NCI-H345 treated with DMSO at 0.1 percent for 48 hours (cell line): Measurements from ENCODE around the gene ARHGEF40.
A peak's percentile ranks its signal among the peaks of the same experiment; 100 is the strongest.

Experiments used
- DNase-seq: peaks from one replicate; lab custom pipeline; 2025; ENCODE audit not compliant: unreplicated experiment; lab: John Stamatoyannopoulos, UW

Gene ARHGEF40

DNA sequence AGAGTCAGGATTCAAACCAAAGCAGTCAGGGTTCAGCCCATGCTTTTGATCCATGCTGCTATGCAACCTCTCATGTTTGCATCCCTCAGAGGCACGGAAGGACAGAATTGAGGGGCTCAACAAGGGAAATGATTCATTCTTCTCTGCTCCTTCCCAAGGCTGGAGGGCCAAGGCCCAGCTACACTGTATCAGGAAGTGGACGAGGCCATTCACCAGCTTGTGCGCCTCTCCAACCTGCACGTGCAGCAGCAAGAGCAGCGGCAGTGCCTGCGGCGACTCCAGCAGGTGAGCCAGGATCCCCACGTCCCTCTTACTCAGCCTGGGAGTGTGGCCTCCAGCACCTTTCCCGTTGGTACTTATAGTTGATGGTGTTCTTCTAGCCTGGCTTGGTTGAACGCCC is 8.6 kb downstream of the ARHGEF40 start:
- DNase-seq, result no peak

DNA sequence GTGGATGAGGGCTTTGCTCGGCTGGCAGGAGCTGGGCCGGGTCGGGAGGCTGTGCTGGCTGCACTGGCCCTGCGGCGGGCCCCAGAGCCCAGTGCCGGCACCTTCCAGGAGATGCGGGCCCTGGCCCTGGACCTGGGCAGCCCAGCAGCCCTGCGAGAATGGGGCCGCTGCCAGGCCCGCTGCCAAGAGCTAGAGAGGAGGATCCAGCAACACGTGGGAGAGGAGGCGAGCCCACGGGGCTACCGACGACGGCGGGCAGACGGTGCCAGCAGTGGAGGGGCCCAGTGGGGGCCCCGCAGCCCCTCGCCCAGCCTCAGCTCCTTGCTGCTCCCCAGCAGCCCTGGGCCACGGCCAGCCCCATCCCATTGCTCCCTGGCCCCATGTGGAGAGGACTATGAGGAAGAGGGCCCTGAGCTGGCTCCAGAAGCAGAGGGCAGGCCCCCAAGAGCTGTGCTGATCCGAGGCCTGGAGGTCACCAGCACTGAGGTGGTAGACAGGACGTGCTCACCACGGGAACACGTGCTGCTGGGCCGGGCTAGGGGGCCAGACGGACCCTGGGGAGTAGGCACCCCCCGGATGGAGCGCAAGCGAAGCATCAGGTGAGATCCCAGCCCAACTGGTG is 11.5 kb downstream of the ARHGEF40 start:
- no peak for DNase-seq

DNA sequence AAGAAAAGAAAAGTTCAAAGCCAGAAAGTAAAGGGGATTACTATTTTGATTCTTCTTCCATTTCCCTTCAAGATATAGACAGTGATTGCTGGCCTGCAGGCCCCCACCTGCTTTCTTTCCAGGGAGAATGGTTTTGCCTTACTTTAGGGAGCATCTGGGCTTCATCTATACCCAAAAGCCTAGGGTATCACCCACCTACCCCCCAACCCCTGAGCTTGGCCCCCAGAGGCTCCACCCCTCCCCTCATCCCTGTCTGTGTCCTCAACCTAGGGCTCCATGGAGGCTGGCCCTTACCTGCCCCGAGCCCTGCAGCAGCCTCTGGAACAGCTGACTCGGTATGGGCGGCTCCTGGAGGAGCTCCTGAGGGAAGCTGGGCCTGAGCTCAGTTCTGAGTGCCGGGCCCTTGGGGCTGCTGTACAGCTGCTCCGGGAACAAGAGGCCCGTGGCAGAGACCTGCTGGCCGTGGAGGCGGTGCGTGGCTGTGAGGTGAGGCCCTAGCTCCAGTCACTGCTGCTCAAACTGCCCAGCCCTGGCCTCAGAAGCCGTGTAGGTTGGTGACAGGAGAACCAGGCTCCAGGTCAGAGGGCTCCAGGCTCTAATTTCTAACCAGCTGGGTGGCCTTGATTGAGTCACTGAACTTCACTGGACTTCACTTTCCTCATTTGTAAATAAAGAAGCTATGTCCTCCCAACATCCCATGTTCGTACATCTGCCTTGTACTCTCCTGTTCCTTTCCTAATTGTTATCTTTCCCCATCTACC is 13.6 kb downstream of the ARHGEF40 start:
- DNase-seq, result no peak

DNA sequence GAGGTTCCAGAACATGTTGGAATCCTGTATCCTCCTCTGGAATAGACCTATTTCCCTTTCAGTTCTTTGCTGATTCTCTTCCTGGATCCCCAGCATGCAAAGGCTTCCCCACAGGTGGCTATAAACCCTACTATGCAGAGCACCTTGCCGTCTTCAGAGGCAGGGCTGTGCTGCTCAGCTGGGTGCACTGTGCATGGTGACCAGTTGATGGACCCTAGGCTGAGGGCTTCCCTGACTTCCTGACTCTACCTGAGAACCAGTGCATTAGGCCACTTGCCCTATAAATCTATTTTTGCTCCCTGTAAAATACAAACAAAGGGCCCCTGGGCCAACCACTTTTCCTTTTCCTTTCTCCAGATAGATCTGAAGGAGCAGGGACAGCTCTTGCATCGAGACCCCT is 14.3 kb downstream of the ARHGEF40 start:
- no peak for DNase-seq

DNA sequence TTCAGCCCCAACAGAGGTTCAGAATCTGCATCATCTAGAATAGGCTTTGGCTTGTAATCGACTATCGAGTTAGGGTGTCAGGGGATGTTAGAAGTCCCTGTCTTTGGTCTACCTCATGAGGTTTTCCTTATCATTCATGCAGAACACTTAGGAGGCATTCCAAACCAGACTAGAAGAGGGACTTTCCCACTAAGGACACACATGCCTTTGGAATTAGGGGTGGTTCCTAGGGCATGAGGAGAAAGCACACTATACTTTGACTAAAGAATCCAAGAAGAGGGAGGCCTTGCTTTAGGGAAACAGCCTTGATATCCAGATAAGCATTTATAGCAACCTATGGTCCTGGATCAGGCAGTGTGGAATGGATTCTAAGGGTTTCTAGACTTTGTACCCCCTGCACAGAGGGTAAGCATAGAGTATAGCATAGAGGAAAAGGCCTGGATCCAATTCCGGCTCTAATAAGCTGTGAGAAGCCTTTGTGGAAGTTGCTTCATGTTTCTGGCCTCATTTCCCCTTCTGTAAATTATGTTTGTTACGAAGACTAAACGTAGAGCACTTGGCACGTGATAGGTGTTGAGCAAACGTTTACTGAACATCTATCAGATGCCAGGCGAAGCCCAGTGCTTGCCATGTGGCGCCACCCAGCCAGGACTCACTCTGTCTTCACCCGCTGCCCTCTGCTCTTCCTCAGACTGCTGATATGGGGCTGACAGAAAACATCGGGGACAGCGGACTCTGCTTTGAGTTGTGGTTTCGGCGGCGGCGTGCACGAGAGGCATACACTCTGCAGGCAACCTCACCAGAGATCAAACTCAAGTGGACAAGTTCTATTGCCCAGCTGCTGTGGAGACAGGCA is 15.1 kb downstream of the ARHGEF40 start:
- DNase-seq, result no peak

DNA sequence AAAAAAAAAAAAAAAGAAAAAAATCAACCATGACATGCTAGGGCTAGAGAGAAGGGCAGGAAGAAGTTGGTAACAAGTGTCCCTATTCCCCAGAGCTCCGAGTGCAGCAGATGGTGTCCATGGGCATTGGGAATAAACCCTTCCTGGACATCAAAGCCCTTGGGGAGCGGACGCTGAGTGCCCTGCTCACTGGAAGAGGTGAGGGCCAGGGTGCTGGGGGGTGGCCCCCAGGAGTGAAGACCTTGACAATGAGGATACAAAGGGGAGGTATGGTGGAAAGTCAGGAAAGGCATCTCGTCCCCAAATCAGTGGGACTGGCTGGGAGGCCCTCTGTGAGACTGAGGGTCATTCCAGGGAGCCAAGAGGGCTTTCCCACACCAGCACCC is 16.8 kb downstream of the ARHGEF40 start:
- DNase-seq, result no peak

DNA sequence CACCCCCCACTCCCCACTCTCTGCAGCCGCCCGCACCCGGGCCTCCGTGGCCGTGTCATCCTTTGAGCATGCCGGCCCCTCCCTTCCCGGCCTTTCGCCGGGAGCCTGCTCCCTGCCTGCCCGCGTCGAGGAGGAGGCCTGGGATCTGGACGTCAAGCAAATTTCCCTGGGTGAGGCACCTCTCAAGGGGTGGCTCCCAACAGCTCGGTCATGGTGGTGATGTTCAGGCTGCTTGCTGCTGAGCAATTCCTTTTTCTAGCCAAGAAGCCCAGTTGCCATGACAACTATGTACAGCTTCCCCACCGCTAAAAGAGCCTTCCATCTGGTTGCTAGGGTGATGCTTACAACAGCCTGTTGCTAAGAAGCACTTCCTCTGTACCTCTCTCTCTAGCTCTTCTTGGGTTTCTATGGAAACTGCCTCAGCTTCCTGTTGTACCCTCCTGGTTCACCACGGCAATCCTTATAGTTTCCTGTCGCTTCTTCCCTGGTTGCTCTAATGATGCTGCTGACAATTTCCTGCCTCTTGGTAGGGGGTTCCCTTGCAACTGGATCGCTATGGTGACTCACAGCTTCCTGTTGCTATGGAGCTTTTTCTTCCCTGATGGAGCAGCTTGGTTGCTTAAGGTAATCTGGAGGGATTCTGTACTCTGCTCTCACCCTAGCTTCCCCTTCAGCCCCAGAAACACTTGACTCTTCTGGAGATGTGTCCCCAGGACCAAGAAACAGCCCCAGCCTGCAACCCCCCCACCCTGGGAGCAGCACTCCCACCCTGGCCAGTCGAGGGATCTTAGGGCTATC is 17.4 kb downstream of the ARHGEF40 start:
- no peak for DNase-seq

DNA sequence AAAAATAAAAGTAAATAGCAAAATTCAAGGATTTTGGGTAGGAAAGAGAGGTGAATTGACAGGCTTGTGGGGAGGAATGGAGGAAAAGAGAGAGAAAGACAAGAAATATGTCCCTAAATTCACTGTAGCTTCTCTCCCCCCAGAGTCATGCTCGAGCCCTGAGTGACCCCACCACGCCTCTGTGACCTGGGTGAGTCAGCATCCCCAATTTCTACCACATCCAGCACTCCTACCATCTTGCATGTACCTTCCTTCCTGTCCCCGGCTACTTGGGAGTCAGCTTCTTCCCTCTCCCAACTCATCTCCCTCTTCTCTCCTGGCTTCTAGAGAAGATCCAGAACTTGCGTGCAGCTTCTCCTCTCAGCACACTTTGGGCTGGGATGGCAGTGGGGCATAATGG is 18.6 kb downstream of the ARHGEF40 start:
- DNase-seq, result no peak

DNA sequence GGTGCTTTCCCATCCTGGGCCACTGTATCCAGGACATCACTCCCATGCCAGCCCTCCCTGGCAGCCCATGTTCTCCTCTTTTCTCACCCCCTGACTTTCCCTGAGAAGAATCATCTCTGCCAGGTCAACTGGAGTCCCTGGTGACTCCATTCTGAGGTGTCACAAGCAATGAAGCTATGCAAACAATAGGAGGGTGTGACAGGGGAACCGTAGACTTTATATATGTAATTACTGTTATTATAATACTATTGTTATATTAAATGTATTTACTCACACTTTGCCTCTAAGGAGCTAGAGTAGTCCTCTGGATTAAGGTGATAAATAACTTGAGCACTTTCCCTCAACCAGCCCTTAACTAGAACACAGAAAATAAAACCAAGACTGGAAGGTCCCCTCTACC is 19.2 kb downstream of the ARHGEF40 start:
- DNase-seq, result no peak

DNA sequence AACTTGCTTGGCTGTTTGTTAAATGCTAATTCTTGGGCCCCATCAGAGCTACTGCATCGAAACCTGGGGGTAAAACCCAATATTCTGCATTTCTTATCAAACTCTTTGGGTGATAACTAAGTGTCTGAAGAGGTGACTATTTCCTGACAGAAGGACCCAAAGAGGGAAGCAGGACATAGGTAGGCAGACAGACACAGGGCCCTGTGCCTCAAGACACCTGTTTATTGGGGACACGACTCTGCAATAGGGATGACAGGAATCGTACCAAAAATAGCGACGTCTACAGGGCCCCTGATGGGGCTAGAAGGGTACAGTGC is 19.7 kb downstream of the ARHGEF40 start:
- no peak for DNase-seq

DNA sequence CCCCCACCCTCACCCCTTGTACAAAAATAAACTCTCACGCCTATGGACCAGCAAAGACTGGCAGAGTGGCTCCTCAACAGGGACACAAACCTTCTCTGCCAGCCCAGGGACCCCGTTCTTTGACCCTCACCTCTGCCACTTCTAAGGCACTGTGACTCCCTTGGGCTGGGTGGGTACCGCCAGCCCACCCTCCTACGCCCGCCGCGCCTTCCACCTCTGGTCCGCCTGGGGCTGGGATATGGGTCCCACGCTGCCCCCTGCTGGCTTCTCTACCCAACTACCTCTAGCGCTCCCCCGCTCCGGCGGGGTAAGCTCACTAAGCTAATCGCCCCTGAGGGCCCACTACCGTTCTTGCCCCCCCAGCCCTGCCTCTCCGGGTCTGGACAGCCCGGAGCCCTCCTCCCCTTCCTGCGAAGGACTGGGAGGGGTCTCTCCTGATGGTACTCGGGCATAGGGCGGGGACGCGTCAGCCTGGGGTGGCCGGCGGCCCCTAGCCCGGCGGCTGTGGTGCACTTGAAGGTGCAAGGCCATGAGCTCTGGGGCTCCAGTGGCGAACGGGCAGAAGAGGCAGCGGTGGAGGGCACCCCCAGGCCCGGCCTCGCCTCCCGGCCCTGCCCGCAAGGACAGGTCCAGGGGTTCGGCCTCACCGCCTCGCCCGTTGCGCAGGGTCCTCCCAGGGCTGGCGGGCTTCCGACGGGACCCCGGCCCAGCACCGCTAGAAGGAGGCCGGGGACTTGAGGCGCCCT is 20.3 kb downstream of the ARHGEF40 start:
- DNase-seq, result no peak

DNA sequence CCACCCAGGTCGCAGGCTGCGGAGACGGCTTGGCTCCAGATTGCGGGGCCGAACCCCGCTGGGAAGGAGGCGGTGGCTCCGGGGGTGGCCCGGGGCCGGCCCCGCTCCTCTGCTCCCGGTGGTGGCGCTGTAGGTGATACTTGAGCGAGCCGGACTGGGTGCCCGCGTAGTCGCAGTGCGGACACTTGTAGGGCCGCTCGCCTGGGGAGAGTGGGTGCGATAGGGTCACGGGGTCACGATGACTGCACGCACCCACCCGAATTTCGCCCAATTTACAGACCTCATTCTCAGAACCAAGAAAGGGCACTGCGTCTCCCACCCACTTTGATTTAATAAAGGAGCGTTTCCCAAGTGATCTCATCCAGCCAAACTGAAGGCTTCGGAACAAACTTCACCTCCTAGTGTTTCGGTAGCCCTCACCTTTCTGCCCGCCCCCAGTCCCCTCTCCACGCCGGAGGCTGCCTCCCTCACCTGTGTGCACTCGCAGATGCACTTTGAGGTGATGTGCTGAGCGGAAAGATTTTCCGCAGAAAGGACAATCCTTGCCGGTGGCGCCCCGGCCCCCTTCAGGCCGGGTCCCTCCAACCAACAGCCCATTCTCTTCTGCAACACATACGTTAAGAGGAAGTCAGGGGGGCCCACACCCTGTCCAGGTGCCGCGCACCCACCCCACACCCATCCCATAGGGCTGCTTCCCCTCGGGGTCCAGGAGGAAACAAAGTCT is 21.0 kb downstream of the ARHGEF40 start:
- no peak for DNase-seq

DNA sequence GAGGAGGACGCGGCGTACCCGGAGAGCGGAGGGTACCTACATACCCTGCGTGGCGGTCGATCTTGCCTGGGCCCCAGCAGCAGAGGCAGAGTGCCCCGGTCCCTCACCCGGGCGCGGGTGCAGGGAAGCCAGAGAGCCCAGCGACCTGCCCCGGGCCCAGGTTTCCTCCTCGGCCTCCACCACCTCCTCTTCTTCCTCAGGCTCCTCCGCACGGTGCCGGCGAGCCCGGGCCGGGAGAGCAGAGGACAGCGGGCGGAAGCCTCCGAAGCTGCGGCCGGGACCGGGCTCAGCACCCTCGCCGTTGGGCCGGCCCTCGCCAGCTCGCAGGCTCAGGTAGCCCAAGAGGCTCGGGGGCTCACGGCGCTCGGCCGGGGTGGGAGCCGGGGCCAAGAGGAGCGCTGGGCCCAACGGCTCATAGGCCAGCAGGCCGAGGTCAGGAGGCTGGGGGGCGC is 21.7 kb downstream of the ARHGEF40 start:
- no peak for DNase-seq

DNA sequence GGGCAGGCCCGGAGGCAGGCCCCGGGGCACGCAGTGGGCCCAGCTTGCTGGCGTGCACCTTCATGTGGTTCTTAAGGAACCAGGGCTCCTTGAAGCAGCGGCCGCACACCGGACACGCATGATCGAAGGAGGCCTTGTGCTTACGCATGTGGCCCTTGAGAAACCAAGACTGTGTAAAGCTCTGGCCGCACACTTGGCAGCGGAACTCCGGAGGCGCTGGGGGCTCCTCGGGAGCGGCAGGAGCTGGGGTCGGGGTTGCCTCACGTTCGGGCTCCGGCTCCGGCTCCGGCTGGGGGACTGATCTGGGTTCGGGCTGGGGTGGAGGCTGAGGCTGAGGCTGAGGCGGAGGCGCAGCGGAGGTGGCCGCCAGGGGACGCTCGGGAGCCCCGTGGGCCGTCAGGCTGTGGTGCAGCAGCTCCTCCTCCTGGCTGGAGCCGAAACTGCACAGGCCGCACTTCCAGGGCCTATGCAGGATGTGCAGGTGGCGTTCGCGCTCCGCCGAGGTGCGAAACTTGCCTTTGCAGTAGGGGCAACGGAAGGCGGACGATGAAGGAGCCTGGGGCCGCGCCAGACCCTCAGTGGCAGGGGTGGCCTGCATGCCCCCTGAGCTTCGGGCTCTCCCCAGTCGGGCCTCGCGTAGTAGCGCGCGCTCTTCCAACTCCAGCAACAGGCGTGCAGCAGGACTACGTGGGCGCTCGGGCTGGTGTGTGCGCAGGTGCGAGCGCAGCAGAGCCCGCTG is 22.3 kb downstream of the ARHGEF40 start:
- DNase-seq, result peak; percentile 27

DNA sequence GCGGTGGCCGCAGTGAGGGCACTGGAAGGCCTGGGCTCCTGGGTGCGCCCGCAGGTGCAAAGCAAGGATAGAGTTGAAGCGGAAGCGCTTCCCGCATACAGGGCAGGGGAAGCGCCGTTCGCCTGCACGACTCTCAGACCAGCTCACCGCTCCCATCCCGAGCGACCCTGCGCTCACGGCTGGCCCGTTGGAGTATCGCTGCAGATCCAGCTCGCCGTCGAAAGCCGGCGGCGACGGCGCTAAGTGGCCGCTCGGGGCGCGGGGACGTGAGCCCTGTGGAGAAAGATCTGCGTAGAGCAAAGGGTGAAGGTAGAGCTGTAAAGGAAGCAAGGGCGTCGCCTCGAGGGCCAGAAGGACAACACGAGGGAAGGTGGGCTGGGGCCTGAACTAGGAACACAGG is 22.9 kb downstream of the ARHGEF40 start:
- DNase-seq, result no peak

DNA sequence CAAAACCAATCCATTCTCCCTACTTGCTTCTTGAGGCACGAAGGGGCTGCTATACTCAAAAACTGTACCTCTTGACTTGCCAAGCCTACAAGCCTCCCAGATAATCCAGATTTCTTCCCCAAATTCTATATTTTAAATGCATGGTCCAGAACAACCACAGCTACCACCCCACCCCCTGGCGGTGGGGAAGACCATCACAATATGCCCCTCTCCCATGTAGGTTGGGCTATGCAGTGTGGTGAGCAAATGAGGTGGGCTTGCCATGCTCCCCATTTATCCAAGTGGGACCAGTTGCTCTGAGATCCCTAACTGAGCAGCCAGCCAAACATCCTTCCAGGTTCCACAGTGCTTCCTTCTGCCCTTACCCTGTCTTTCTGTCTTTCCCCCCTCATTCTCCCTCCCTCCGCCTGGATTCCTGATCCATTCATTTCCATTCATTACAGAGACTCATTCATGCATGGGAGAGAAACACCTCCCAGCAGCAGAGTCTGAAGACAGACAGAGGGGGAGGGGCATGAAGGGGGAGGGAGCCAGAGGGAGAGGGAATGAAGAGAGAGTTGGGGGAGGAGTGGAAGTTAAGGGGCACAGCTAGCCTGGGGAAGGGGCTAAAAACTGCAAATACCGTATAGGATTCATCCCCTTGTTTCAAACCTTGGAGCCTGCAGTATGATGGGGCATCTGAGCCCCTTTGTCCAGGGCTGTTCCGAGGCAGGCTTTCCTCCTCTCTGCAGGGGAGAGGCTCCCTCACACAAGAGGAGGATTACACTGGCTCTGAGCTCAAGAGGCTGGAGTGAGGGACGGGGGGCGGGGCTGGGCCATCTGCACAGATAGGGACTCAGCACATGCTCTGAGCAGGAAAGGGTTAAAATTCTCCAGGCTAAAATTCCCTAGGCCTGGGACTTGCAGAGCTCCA is 23.9 kb downstream of the ARHGEF40 start:
- peak; percentile 89 for DNase-seq

DNA sequence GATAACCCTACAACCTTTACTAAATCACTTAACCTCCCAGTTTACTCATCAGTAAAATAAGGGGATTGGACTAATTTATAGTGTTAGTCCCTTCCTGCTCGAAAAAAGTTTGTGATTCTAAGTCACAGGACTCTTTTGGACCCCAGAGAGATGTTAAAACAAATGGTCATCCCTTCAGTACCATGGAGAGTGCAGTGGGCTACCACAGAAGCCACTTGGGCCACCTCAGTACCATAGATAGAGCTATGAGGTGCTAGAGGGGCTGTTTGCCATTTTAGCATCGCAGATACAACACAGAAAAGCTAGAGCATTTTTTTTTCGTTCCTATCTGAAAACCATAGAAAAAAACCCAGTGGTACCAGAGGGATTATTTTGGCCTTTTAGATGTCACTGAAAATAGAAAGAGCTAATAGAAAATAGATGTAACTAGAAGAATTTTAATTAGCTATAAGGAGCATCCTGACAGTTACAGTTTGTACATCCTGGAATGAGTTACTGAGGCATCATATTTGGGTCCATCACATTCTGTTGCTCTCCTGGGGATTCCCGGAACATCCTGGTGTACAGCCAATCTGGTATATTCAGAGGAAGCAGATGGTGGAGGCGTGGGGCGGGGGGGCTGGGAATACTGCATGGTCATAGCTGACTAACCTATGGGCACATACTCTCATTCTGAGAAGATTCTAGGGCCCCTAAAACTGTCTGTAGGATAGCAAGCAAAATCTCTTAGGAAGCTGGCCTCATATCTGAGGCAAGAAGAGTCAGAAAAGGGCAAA is 25.5 kb downstream of the ARHGEF40 start:
- no peak for DNase-seq
